ENCODE results near the gene LLCFC1. TPM values are rescaled to one million over a fixed set of nuclear protein-coding genes. Genes with fewer than 3 reads are reported as not detected.

Gene LLCFC1
- polyA plus RNA-seq, 1 donor from 2014 or later, result not detected

DNA sequence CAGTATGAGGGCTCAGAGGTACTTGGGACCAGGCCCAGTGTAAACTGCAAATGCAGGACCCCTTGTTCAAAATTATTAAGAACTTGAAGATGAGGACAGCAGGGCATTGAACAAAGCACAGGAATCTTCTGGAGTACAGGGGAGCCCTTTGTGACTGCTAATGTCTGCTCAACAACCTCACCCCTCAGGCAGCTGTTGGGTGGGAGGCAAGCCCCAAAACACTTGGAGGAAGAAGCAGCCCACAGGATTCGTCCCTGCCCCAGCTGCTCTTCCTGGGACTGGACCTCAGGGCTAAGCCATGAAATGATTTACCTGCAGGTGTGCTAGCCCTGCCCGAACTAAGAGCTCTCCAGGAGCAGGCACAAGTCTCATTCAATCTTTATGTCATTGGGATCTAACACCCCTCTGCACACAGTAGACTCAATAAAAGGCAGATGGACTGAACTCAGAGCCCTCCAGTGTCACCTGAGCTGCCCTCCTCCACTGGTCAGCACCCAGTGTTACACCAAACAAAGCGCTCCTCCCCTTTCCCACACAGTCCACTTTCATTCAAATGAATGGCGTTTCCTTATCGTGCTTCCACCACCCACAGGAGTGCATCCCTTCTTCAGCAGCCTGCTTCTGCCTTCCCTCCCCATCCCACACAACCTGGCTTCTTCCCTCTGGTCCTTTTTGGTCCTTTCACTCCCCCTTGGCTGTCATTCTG lies 6.7 kb upstream of the LLCFC1 start:
- Histone ChIP-seq H3K27ac (ENCODE audit: low read length) (no peak overlapping the region), H3K4me2 (ENCODE audit: low read length) (no peak overlapping the region), H3K27me3 (ENCODE audit: insufficient read depth, low read depth, low read length) (no peaks in the 10 kb centered on the region), H3F3A (ENCODE audit: insufficient read depth, low read length, poor library complexity, severe bottlenecking) (no peaks in the 10 kb centered on the region), H3K9me2 (ENCODE audit: insufficient read depth, low read length) (no peaks in the 10 kb centered on the region), H3K4me3 (ENCODE audit: low read length) (no peak overlapping the region), H4K20me1 (ENCODE audit: insufficient read depth) (no peaks in the 10 kb centered on the region), H3K9ac (ENCODE audit: low read length) (no peak overlapping the region), H3K36me3 (ENCODE audit: insufficient read depth, low read length) (no peaks in the 10 kb centered on the region), H2AFZ (ENCODE audit: low read depth, low read length) (no peak overlapping the region), H3K9me3 (ENCODE audit: low read length) (no peaks in the 10 kb centered on the region), H3K79me2 (replicated peaks; ENCODE audit: insufficient read depth, low read length) (no peaks in the 10 kb centered on the region)
- TF ChIP-seq MXI1 (conservative IDR thresholded peaks at IDR 0.05; ENCODE audit: poor library complexity, severe bottlenecking), result no peak
- no peak for TF ChIP-seq EZH2 (IDR thresholded peaks at IDR 0.05; ENCODE audit: borderline replicate concordance, insufficient read depth, low read length, poor library complexity, severe bottlenecking)
- TF ChIP-seq TAF1 (IDR thresholded peaks at IDR 0.05; ENCODE audit: low read depth), result no peak
- TF ChIP-seq EP300 (conservative IDR thresholded peaks at IDR 0.05; ENCODE audit: poor library complexity, severe bottlenecking), result no peak
- TF ChIP-seq POLR2AphosphoS5 (IDR thresholded peaks at IDR 0.05), result no peak
- no peak for TF ChIP-seq SMC3 (conservative IDR thresholded peaks at IDR 0.05; ENCODE audit: poor library complexity)
- TF ChIP-seq, protein P1, sequence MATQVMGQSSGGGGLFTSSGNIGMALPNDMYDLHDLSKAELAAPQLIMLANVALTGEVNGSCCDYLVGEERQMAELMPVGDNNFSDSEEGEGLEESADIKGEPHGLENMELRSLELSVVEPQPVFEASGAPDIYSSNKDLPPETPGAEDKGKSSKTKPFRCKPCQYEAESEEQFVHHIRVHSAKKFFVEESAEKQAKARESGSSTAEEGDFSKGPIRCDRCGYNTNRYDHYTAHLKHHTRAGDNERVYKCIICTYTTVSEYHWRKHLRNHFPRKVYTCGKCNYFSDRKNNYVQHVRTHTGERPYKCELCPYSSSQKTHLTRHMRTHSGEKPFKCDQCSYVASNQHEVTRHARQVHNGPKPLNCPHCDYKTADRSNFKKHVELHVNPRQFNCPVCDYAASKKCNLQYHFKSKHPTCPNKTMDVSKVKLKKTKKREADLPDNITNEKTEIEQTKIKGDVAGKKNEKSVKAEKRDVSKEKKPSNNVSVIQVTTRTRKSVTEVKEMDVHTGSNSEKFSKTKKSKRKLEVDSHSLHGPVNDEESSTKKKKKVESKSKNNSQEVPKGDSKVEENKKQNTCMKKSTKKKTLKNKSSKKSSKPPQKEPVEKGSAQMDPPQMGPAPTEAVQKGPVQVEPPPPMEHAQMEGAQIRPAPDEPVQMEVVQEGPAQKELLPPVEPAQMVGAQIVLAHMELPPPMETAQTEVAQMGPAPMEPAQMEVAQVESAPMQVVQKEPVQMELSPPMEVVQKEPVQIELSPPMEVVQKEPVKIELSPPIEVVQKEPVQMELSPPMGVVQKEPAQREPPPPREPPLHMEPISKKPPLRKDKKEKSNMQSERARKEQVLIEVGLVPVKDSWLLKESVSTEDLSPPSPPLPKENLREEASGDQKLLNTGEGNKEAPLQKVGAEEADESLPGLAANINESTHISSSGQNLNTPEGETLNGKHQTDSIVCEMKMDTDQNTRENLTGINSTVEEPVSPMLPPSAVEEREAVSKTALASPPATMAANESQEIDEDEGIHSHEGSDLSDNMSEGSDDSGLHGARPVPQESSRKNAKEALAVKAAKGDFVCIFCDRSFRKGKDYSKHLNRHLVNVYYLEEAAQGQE (IDR thresholded peaks at IDR 0.05; ENCODE audit: borderline replicate concordance), result no peak
- TF ChIP-seq, protein P2, sequence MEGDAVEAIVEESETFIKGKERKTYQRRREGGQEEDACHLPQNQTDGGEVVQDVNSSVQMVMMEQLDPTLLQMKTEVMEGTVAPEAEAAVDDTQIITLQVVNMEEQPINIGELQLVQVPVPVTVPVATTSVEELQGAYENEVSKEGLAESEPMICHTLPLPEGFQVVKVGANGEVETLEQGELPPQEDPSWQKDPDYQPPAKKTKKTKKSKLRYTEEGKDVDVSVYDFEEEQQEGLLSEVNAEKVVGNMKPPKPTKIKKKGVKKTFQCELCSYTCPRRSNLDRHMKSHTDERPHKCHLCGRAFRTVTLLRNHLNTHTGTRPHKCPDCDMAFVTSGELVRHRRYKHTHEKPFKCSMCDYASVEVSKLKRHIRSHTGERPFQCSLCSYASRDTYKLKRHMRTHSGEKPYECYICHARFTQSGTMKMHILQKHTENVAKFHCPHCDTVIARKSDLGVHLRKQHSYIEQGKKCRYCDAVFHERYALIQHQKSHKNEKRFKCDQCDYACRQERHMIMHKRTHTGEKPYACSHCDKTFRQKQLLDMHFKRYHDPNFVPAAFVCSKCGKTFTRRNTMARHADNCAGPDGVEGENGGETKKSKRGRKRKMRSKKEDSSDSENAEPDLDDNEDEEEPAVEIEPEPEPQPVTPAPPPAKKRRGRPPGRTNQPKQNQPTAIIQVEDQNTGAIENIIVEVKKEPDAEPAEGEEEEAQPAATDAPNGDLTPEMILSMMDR (IDR thresholded peaks at IDR 0.05; ENCODE audit: poor library complexity, severe bottlenecking), result no peak
- TF ChIP-seq RAD21 (conservative IDR thresholded peaks at IDR 0.05), result no peak

DNA sequence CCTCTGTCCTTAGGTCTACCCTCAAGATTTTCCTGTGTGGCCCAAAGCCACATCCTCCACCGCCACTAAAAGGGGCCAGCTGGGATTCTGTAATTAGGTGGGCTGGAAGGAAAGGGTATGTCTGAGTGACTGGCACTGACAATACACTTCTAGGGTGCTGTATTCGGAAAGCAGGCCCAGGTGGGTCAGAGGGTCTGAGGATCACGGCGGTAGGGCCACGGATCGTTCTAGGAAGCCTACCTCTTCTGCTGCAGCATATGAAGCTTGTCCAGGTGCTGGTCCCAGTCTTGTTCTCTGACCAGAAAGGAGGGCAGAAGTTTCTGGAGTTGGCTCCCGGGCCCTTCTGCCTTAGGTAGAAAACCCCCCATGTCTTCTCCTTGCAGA lies 6.2 kb upstream of the LLCFC1 start:
- Histone ChIP-seq H3K9me3 (ENCODE audit: low read length) (no peaks in the 10 kb centered on the region), H3K36me3 (ENCODE audit: insufficient read depth, low read length) (no peaks in the 10 kb centered on the region), H3K4me3 (ENCODE audit: low read length) (no peak overlapping the region), H2AFZ (ENCODE audit: low read depth, low read length) (no peak overlapping the region), H3K9ac (ENCODE audit: low read length) (no peak overlapping the region), H3K27ac (ENCODE audit: low read length) (no peak overlapping the region), H4K20me1 (ENCODE audit: insufficient read depth) (no peaks in the 10 kb centered on the region), H3F3A (ENCODE audit: insufficient read depth, low read length, poor library complexity, severe bottlenecking) (no peaks in the 10 kb centered on the region), H3K27me3 (ENCODE audit: insufficient read depth, low read depth, low read length) (no peaks in the 10 kb centered on the region), H3K9me2 (ENCODE audit: insufficient read depth, low read length) (no peaks in the 10 kb centered on the region), H3K4me2 (ENCODE audit: low read length) (no peak overlapping the region), H3K79me2 (replicated peaks; ENCODE audit: insufficient read depth, low read length) (no peaks in the 10 kb centered on the region)
- TF ChIP-seq, protein P2 (IDR thresholded peaks at IDR 0.05; ENCODE audit: poor library complexity, severe bottlenecking), result no peak
- TF ChIP-seq TAF1 (IDR thresholded peaks at IDR 0.05; ENCODE audit: low read depth), result no peak
- TF ChIP-seq MXI1 (conservative IDR thresholded peaks at IDR 0.05; ENCODE audit: poor library complexity, severe bottlenecking), result no peak
- TF ChIP-seq RAD21 (conservative IDR thresholded peaks at IDR 0.05), result no peak
- no peak for TF ChIP-seq POLR2AphosphoS5 (IDR thresholded peaks at IDR 0.05)
- TF ChIP-seq, protein P1 (IDR thresholded peaks at IDR 0.05; ENCODE audit: borderline replicate concordance), result no peak
- TF ChIP-seq EP300 (conservative IDR thresholded peaks at IDR 0.05; ENCODE audit: poor library complexity, severe bottlenecking), result no peak
- TF ChIP-seq EZH2 (IDR thresholded peaks at IDR 0.05; ENCODE audit: borderline replicate concordance, insufficient read depth, low read length, poor library complexity, severe bottlenecking), result no peak
- TF ChIP-seq SMC3 (conservative IDR thresholded peaks at IDR 0.05; ENCODE audit: poor library complexity), result no peak
